ENCODE results near the gene REEP3.

The REEP3 gene

DNA sequence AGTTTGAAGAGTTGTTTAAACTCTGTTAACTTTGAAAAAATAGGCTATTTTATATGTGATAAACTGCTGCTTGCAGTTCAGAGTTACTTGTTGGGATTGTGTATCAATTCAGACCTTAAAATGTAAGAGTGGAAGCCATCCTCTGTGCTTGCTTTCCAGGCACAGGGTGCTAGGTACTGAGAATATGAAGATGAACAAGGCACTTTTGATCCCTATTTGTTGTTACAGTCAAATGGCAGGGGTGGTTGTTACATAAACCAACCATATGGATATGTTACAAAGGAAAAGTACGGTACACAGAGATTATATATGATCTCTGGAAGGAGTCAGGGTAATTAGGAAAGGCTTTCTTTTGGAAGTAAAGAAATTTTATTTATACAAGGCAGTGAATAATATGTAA, 63.8 kb downstream of the REEP3 start:
- no peak for DNase-seq

GRCh38 chr10:63586043-63586442, 64.8 kb downstream of the REEP3 start:
- DNase-seq, result no peak

DNA sequence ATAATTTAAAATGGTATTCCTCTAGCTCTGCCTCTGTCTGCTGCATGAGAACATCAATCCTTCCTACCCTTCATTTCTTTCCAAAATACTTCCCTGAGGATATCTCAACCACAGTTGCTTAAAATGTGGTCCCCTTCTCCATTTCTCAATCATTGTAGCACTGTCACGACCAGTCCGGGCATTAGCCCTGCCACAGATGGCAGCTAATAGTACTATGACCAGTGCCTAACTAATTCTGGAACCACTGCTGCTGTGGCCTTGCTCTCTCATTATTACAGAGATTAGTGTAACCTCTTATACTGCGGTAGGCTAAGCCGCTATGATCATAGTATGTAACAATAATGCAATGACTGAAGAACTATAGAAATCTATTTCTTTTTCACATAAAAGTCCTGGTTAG, 66.0 kb downstream of the REEP3 start:
- no peak for DNase-seq

DNA sequence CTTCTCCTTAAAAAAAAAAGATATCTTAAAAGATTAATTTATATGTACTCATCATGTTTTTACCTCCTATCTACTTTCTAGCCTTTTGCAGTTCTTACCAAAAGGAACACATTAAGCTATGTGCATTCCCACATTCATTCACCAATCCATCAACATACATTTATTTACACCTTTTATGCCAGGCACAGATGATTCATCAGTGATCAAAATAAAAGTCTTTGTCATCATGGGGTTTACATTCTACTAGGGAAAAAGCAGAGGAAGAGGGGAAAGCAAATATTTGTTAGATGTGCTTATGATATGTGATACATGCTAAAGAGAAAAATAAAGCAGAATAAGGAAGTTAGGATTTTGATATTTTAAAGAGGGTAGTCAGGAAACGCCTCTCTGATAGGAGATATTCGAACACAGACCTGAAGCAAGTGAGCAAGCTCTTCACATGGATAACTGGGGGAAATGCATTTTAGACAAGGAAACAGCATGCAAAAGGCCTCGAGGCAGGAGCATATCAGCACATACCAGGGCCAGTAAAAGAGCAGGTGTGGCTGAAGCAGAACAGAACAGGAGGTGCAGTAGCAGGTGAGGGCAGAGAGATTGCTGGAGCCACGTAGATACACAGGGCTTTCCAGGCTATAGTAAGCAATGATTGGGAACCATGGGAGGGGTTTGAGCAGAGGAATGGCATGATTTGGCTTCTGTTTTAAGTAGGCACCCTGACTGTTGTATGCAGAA, 67.4 kb downstream of the REEP3 start:
- no peak for DNase-seq

- no peak for DNase-seq
Measured at GRCh38 chr10:63591600-63592379, 70.6 kb downstream of the REEP3 start.

- no peak for DNase-seq
Measured at GRCh38 chr10:63593576-63593975, 72.4 kb downstream of the REEP3 start.

- peak in 22 of 56 donors; percentile 6 to 60 (median 25) for DNase-seq
Measured at GRCh38 chr10:63595072-63595471, 73.9 kb downstream of the REEP3 start.

GRCh38 chr10:63596924-63597323, 75.7 kb downstream of the REEP3 start:
- no peak for DNase-seq

- no peak for DNase-seq
Measured at GRCh38 chr10:63600540-63600939, 79.3 kb downstream of the REEP3 start.

DNA sequence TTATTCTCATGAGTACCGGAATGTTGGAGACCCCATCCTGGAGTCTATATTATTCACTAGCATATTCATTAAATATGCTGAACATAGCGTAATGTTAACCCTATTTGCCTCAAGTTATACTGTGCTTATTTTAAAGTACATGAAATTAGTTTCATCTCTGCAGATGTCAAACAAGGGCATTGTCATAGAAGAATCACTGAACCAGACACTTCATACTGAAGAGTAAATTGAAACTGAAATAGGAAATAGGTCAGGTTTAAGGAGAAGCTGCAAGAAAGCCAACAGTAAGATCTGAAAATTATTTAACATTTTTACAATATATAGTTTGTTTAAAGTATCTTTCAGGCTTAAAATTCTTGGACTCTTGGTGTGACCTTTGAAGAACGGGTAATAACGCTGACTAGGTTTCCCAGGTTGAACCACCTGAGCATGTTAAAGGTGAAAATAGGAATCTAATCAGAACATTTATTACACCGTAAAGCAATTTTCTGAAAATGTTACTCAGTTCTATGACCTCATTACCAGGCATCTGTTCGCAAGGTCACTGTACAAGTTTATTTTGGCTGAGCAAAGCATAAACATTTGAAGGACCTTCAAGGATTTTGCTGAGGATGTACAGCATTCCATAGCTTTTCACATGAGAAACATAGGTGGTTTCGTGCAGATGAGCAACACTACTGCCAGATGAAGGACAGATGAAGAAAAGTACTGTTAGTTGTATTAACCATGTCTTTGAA, 82.7 kb downstream of the REEP3 start:
- no peak for DNase-seq

GRCh38 chr10:63605197-63605967, 84.2 kb downstream of the REEP3 start:
- peak in 34 of 56 donors; percentile 6 to 85 (median 22) for DNase-seq

GRCh38 chr10:63608511-63608910, 87.3 kb downstream of the REEP3 start:
- no peak for DNase-seq

GRCh38 chr10:63611078-63611477, 89.9 kb downstream of the REEP3 start:
- no peak for DNase-seq

DNA sequence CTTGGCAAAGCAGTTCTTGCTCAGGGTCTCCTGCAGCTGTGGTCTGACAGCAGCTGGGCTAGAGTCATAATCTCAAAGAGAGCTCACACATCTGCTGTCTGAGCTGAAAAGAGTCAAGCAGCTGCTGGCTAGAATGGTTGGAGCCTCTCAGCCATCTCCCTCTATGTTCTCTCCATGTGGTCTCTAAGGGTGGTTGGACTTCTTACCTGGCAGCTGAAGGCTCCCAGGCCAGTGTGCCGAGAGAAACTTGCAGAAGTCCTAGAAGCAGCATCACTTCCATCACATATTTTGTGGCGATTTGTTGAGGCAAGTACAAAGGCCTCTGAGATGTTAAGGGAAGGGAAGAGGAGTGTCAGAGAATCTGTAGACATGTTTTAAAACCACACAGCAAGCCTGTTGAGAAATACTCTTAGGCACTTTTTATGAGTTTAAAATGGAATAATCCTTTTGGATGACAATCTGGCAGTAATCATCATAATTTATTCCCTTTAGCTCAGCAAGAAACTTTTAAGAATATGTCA, 93.2 kb downstream of the REEP3 start:
- DNase-seq, result peak in 20 of 56 donors; percentile 4 to 54 (median 18)

DNA sequence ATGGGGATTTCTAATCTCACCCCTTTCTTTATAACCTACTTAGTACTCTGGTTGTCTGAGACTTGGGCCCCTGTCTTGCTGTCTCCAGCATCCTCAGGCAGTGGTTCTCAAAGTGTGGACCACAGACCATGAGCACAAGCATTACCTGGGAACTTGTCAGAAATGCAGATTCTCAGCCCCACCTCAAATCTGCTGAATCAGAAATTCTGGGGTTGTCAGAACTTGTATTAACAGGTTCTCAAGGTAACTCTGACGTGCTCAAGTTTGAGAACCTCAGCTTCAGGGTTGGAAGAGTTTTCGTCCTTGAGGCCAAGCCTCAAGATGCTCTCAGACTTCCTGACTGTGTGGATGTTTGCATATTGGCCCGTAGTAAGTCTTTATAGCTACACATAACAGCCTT, 97.4 kb downstream of the REEP3 start:
- no peak for DNase-seq

- no peak for DNase-seq
Measured at GRCh38 chr10:63619426-63619825, 98.2 kb downstream of the REEP3 start.

- no peak for DNase-seq
Measured at GRCh38 chr10:63622097-63622496, 100.9 kb downstream of the REEP3 start.

GRCh38 chr10:63624701-63625100, 103.5 kb downstream of the REEP3 start:
- no peak for DNase-seq

- no peak for DNase-seq
Measured at GRCh38 chr10:63627396-63627795, 106.2 kb downstream of the REEP3 start.

GRCh38 chr10:63627881-63628296, 106.7 kb downstream of the REEP3 start:
- DNase-seq, result no peak
